PC-3 (cell line): ENCODE measurements around the gene ANKRD13C. TPM values are rescaled to one million over a fixed set of nuclear protein-coding genes. Genes with fewer than 3 reads are reported as not detected.
A peak's percentile ranks its signal among the peaks of the same experiment; 100 is the strongest.
"Not testable (repeated sequence)": the region's sequence is repeated elsewhere in the genome, so short reads cannot be mapped to it uniquely, and the experiment has no call there.

Source experiments
- ATAC-seq: fragments of 200-7000 bp; cut with Tn5 transposase; 2 replicates; pipeline ENCODE4 v1.9.1; 2020; ENCODE audit warnings: mild to moderate bottlenecking, moderate library complexity
- BruUV-seq: library from RNA; stranded (reverse); fragments of 400-500 nt; replicated peaks from 2 replicates; lab custom pipeline; 2021; lab: Mats Ljungman, UMichigan
- CTCF ChIA-PET: fragments of 300-600 bp; sonication (Branson Sonifier 250); formaldehyde crosslinking; loops from one replicate; lab custom pipeline; 2022; ENCODE audit warnings: antibody characterized with exemption; lab: Charles Lee
- POLR2A ChIA-PET: fragments of 300-600 bp; sonication (Branson Sonifier 250); formaldehyde crosslinking; loops from one replicate; lab custom pipeline; 2022; ENCODE audit warnings: antibody characterized with exemption; ENCODE audit not compliant: unreplicated experiment; lab: Charles Lee
- DNase-seq: peaks from one replicate; pipeline ENCODE4 v3.0.0-alpha.2; 2015
- H2AFZ ChIP-seq: fragments of 300-600 bp; sonication (generic); 2 replicates; pipeline ENCODE4 v1.6.0; 2016; ENCODE audit warnings: antibody characterized with exemption, low read length
- H3F3A ChIP-seq: fragments of 300-600 bp; sonication (generic); one replicate; pipeline ENCODE4 v1.6.0; 2017; ENCODE audit warnings: antibody characterized with exemption, low read length, control low read depth, mild to moderate bottlenecking; ENCODE audit not compliant: unreplicated experiment
- H3K27ac ChIP-seq: fragments of 300-600 bp; sonication (generic); 2 replicates; pipeline ENCODE4 v1.5.1; 2016; ENCODE audit warnings: mild to moderate bottlenecking, low read length
- H3K27me3 ChIP-seq: fragments of 300-600 bp; sonication (generic); 2 replicates; pipeline ENCODE4 v1.6.1; 2016; ENCODE audit warnings: low read length, mixed read lengths
- H3K36me3 ChIP-seq: fragments of 300-600 bp; sonication (generic); 2 replicates; pipeline ENCODE4 v1.6.1; 2016; ENCODE audit warnings: low read depth, mixed run types, low read length, mixed read lengths
- H3K4me1 ChIP-seq: fragments of 300-600 bp; sonication (generic); 2 replicates; pipeline ENCODE4 v1.5.1; 2016; ENCODE audit warnings: low read length; ENCODE audit not compliant: insufficient read depth
- H3K4me2 ChIP-seq: fragments of 300-600 bp; sonication (generic); 2 replicates; pipeline ENCODE4 v1.6.0; 2016; ENCODE audit warnings: low read length
- H3K4me3 ChIP-seq: fragments of 300-600 bp; sonication (generic); 2 replicates; pipeline ENCODE4 v1.5.1; 2016; ENCODE audit warnings: mild to moderate bottlenecking, low read length, mixed read lengths
- H3K79me2 ChIP-seq: fragments of 300-600 bp; sonication (generic); 2 replicates; pipeline ENCODE4 v1.6.1; 2017; ENCODE audit warnings: low read length, mixed read lengths
- H3K9ac ChIP-seq: fragments of 300-600 bp; sonication (generic); 2 replicates; pipeline ENCODE4 v1.6.0; 2016; ENCODE audit warnings: mild to moderate bottlenecking, low read length
- H3K9me2 ChIP-seq: fragments of 300-600 bp; sonication (generic); replicated peaks from 2 replicates; pipeline ENCODE4 v1.6.1; 2016; ENCODE audit warnings: mixed run types, low read length, mixed read lengths
- H3K9me3 ChIP-seq: fragments of 300-600 bp; sonication (generic); 2 replicates; pipeline ENCODE4 v1.6.1; 2016; ENCODE audit warnings: low read length, mixed read lengths
- H4K20me1 ChIP-seq: fragments of 300-600 bp; sonication (generic); 2 replicates; pipeline ENCODE4 v1.6.1; 2016; ENCODE audit warnings: low read length, mixed read lengths
- CTCF ChIP-seq: fragments of 300-600 bp; sonication (generic); conservative IDR thresholded peaks from 2 replicates; pipeline ENCODE4 v1.5.1; 2017; ENCODE audit warnings: antibody characterized with exemption, low read depth, mild to moderate bottlenecking, low read length
- EZH2 ChIP-seq: fragments of 300-600 bp; sonication (generic); IDR thresholded peaks from one replicate; pipeline ENCODE4 v1.6.1; 2017; ENCODE audit warnings: antibody characterized with exemption, mild to moderate bottlenecking, low read length; ENCODE audit not compliant: unreplicated experiment
- EZH2phosphoT487 ChIP-seq: fragments of 300-600 bp; sonication (generic); IDR thresholded peaks from 2 replicates; pipeline ENCODE4 v1.6.1; 2018; ENCODE audit warnings: mild to moderate bottlenecking, antibody characterized with exemption, low read length, borderline replicate concordance
- intact Hi-C: fragments of 100-400 bp; cut with micrococcal nuclease; formaldehyde crosslinking; loops from 2 replicates; pipeline ENCODE4 v1.9.0; 2023
- total RNA-seq: library from RNA; depleted of rRNA; stranded (reverse); fragments of >200 nt; gene quantifications from 2 replicates; pipeline ENCODE4 v1.2.3, GENCODE V29; 2014

Gene ANKRD13C
- total RNA-seq, 1 experiment from 2014 or later: 41.5 TPM

GRCh38 chr1:70372426-70372825, 17.9 kb upstream of the ANKRD13C start:
- DNase-seq (peak; percentile 81), ATAC-seq (peak; percentile 78)
- intact Hi-C loops: loop anchor here (1.0 to 2.0 kb wide), 2 partner anchors 14 to 39 kb away; partner anchors contain the start of gene CTH
- TF ChIP-seq CTCF (no peak), EZH2 (no peak), EZH2phosphoT487 (no peak)
- H3K27ac ChIP-seq: peak overlapping the region; percentile 99
- H2AFZ ChIP-seq: peak overlapping the region; percentile 60
- H3K79me2 ChIP-seq: no peaks in the 10 kb centered on the region
- BruUV-seq: no TSS peak
- CTCF ChIA-PET: no interaction called here
- H3K9me2 ChIP-seq: no peaks in the 10 kb centered on the region
- no peaks in the 10 kb centered on the region for H4K20me1 ChIP-seq
- no peaks in the 10 kb centered on the region for H3K9me3 ChIP-seq
- H3K4me1 ChIP-seq: peaks cover 50% of the 10 kb centered on the region
- H3K4me2 ChIP-seq: peak overlapping the region; percentile 69
- peak overlapping the region; percentile 79 for H3K9ac ChIP-seq
- H3F3A ChIP-seq: peaks cover 5% of the 10 kb centered on the region
- POLR2A ChIA-PET: interaction anchor here (0.6 to 1.0 kb wide), 2 partner anchors 18 to 39 kb away, joined by 4 read pairs; partner anchors contain the start of genes ANKRD13C and CTH
- H3K27me3 ChIP-seq: no peaks in the 10 kb centered on the region
- peak overlapping the region; percentile 27; the same call in 1 of the 2 replicates for H3K4me3 ChIP-seq
- no peaks in the 10 kb centered on the region for H3K36me3 ChIP-seq

GRCh38 chr1:70371586-70371985, 17.1 kb upstream of the ANKRD13C start:
- Histone ChIP-seq H3K27ac (peak overlapping the region; percentile 99), H3K9ac (peak overlapping the region; percentile 32; the same call in 1 of the 2 replicates), H3K4me1 (peaks cover 58% of the 10 kb centered on the region)
- H3K27me3 ChIP-seq, CTCF ChIA-PET, BruUV-seq, H3F3A ChIP-seq, ATAC-seq, intact Hi-C loops, H3K9me2 ChIP-seq, H4K20me1 ChIP-seq, H3K36me3 ChIP-seq, H3K4me2 ChIP-seq, H3K9me3 ChIP-seq, POLR2A ChIA-PET, H3K79me2 ChIP-seq, H2AFZ ChIP-seq, H3K4me3 ChIP-seq, DNase-seq: not testable (repeated sequence)

GRCh38 chr1:70367397-70367796, 12.9 kb upstream of the ANKRD13C start:
- H3K36me3 ChIP-seq, H4K20me1 ChIP-seq, H3K27me3 ChIP-seq, H2AFZ ChIP-seq, intact Hi-C loops, H3K4me2 ChIP-seq, H3K9ac ChIP-seq, DNase-seq, POLR2A ChIA-PET, ATAC-seq, H3K79me2 ChIP-seq, H3K4me3 ChIP-seq, H3K9me2 ChIP-seq, H3F3A ChIP-seq, H3K9me3 ChIP-seq, CTCF ChIA-PET: not testable (repeated sequence)
- H3K4me1 ChIP-seq: peaks cover 19% of the 10 kb centered on the region
- TSS peak; percentile 70 for BruUV-seq
- peak overlapping the region; percentile 58 for H3K27ac ChIP-seq

DNA sequence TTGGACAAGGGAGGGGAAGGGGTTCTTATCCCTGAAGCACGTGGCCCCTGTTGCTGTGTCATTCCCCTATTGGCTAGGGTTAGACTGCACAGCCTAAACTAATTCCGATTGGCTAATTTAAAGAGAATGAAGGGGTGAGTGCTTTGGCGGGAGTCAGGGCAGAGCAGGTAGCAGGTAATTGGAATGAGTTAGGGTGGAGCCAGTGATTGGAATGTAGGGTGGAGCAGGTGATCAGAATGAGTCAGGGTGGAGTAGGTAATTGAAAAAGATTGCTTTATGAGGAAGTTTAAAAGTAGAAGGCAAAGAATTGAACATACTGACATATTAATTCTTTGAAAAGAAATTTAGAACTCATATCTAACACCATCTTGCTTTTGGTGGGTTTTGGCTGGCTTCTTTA, 12.5 kb upstream of the ANKRD13C start:
- DNase-seq: peak; percentile 62
- BruUV-seq, H3K27me3 ChIP-seq, H3K9me2 ChIP-seq, H4K20me1 ChIP-seq, H3K79me2 ChIP-seq, CTCF ChIA-PET, H3K4me3 ChIP-seq, POLR2A ChIA-PET, H3K9me3 ChIP-seq, H3K4me2 ChIP-seq, ATAC-seq, H3K36me3 ChIP-seq, H3F3A ChIP-seq, intact Hi-C loops, H2AFZ ChIP-seq, H3K9ac ChIP-seq: not testable (repeated sequence)
- Histone ChIP-seq H3K27ac (peak overlapping the region; percentile 58), H3K4me1 (peaks cover 19% of the 10 kb centered on the region)

DNA sequence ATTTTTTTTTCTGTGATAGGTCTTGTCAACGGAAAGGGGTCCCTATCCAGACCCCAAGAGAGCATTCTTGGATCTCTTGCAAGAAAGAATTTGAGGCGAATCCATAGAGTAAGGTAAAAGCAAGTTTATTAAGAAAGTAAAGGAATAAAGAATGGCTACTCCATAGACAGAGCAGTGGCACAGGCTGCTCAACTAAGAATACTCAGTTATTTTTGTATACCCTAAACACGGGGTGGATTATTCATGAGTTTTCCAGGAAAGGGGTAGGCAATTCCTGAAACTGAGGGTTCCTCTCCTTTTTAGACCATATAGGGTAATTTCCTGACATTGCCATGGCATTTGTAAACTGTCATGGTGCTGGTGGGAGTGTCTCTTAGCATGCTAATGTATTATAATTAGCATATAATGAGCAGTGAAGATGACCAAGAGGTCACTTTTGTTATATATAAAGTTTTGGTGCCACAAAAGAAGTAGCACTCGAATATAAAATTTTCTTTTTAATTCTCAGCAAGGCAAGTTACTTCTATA, 12.0 kb upstream of the ANKRD13C start:
- H3K27me3 ChIP-seq, H4K20me1 ChIP-seq, H3F3A ChIP-seq, H3K9me3 ChIP-seq, POLR2A ChIA-PET, H3K4me2 ChIP-seq, ATAC-seq, H2AFZ ChIP-seq, H3K4me3 ChIP-seq, H3K36me3 ChIP-seq, H3K79me2 ChIP-seq, DNase-seq, intact Hi-C loops, H3K9me2 ChIP-seq, BruUV-seq, H3K9ac ChIP-seq, CTCF ChIA-PET: not testable (repeated sequence)
- H3K4me1 ChIP-seq: peaks cover 16% of the 10 kb centered on the region
- H3K27ac ChIP-seq: 0 out of 2 replicates have a peak overlapping the region, but pooled peaks have one; percentile 58
